ENCODE results near the gene LPAR1.

LPAR1 gene, protein sequence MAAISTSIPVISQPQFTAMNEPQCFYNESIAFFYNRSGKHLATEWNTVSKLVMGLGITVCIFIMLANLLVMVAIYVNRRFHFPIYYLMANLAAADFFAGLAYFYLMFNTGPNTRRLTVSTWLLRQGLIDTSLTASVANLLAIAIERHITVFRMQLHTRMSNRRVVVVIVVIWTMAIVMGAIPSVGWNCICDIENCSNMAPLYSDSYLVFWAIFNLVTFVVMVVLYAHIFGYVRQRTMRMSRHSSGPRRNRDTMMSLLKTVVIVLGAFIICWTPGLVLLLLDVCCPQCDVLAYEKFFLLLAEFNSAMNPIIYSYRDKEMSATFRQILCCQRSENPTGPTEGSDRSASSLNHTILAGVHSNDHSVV

DNA sequence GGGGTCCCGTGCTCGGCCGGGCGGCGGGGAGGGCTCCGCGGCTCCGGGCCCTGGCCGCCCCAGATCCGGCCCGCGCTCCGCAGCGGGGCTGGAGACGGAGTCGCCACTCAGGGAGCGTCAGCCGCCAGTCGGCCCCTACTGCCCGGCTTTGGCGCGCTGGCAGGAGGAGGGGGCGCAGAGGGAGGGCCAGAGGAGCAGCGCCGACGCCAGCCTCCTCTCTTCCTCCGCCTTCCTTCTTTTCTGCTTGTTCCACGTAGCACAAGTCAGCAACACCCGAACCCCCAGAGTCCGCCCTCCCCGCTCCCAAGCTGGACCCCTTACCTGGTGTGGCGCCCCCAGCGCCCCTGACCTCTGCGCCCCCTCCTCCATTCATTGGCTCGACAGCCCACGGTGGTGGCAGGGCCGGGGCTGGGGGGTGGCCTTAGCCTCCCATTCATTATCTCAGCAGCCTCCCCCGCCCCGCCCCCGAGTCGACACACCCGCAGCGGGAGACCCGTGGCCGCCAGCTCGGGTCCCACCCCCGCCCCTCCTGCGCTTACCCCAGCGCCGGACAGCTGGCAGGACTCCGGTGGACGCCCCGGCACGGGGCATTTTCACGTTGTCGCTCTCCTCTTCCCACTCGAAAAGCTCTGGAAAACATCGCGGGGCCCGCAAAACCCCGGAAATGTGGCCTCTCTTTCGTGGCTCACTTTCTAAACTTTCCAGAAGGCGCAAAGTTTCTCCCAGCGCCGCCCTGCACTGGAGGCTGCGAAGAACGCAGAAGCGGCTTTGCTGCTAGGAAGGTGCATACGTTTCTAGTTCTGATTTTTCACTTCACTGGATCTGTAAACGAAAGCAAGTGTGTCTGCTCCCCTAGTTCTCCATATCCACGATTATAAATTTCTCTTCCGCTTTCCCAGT is at the start of gene LPAR1:
TSS of gene LPAR1 (minus strand) at position 140 of the 900 bp plus-strand sequence. CDS start 66,353 bp downstream, outside the sequence.
- peak within 1 kb of the TSS; percentile 0 for H3K27ac ChIP-seq

GRCh38 chr9:111078391-111079038 is 40.2 kb upstream of the LPAR1 start:
- Histone ChIP-seq H3K27ac (no peak overlapping the region), H3K27me3 (replicated peaks) (no peaks in the 10 kb centered on the region), H3K4me3 (ENCODE audit: low read depth, low read length) (no peak overlapping the region), H3K36me3 (replicated peaks) (no peaks in the 10 kb centered on the region)
- TF ChIP-seq, protein P1, sequence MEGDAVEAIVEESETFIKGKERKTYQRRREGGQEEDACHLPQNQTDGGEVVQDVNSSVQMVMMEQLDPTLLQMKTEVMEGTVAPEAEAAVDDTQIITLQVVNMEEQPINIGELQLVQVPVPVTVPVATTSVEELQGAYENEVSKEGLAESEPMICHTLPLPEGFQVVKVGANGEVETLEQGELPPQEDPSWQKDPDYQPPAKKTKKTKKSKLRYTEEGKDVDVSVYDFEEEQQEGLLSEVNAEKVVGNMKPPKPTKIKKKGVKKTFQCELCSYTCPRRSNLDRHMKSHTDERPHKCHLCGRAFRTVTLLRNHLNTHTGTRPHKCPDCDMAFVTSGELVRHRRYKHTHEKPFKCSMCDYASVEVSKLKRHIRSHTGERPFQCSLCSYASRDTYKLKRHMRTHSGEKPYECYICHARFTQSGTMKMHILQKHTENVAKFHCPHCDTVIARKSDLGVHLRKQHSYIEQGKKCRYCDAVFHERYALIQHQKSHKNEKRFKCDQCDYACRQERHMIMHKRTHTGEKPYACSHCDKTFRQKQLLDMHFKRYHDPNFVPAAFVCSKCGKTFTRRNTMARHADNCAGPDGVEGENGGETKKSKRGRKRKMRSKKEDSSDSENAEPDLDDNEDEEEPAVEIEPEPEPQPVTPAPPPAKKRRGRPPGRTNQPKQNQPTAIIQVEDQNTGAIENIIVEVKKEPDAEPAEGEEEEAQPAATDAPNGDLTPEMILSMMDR (IDR thresholded peaks at IDR 0.05; ENCODE audit: low read depth, low read length, missing control alignments), result no peak
- DNase-seq, result no peak
- in situ Hi-C loops (cut with HindIII; ENCODE audit: low pct_ligation_motif_present, low sequenced_read_pairs), result no loop called here

More for the DNA sequence above, at the start of gene LPAR1:
- TF ChIP-seq, protein P1 (IDR thresholded peaks at IDR 0.05; ENCODE audit: low read depth, low read length, missing control alignments), result no peak
- peak within 1 kb of the TSS; percentile 78 for H3K4me3 ChIP-seq (ENCODE audit: low read depth, low read length)
- H3K36me3 ChIP-seq (replicated peaks), result no peaks in the 10 kb centered on the region
- in situ Hi-C loops (cut with HindIII; ENCODE audit: low pct_ligation_motif_present, low sequenced_read_pairs), result no loop called here
- no peaks in the 10 kb centered on the region for H3K27me3 ChIP-seq (replicated peaks)
- DNase-seq, result peak; percentile 39

DNA sequence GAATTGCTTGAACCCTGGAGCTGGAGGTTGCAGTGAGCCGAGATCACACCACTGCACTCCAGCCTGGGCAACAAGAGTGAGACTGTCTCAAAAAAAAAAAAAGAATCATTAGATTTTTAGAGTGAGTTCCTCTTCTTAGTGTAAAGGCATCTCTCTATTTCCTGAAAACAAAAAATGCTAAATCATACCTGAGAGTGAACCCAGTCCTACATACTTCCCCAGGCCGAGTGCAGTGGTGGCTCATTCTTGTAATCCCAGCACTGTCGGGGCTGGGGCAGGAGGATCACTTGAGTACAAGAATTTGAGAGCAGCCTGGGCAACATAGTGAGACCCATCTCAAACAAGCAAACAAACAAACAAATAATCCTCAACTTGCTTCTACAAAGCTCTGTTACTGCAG is 38.2 kb upstream of the LPAR1 start:
- in situ Hi-C loops (cut with HindIII; ENCODE audit: low pct_ligation_motif_present, low sequenced_read_pairs), result no loop called here
- Histone ChIP-seq H3K36me3 (replicated peaks) (no peaks in the 10 kb centered on the region), H3K27me3 (replicated peaks) (no peaks in the 10 kb centered on the region), H3K27ac (no peak overlapping the region), H3K4me3 (ENCODE audit: low read depth, low read length) (no peak overlapping the region)
- TF ChIP-seq, protein P1 (IDR thresholded peaks at IDR 0.05; ENCODE audit: low read depth, low read length, missing control alignments), result no peak
- DNase-seq, result no peak

GRCh38 chr9:111076042-111076441 is 37.8 kb upstream of the LPAR1 start:
- no peak overlapping the region for H3K27ac ChIP-seq
- in situ Hi-C loops (cut with HindIII; ENCODE audit: low pct_ligation_motif_present, low sequenced_read_pairs), result no loop called here
- no peaks in the 10 kb centered on the region for H3K27me3 ChIP-seq (replicated peaks)
- H3K4me3 ChIP-seq (ENCODE audit: low read depth, low read length), result no peak overlapping the region
- TF ChIP-seq, protein P1 (IDR thresholded peaks at IDR 0.05; ENCODE audit: low read depth, low read length, missing control alignments), result no peak
- no peak for DNase-seq
- no peaks in the 10 kb centered on the region for H3K36me3 ChIP-seq (replicated peaks)

DNA sequence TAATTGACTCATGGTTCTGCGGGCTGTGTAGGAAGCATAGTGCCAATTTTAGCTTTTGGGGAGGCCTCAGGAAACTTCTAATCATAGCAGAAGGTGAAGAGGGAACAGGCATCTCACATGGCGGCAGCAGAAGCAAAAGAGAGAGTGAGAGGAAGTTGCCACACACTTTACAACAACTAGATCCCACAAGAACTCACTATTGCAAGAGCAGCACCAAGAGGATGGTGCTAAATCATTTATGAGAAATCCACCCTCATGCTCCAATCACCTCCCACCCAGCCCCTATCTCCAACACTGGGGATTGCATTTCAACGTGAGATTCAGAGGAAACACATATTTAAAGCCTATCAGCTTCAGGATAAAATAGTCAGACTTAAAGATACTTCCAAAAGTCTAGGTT is 36.1 kb upstream of the LPAR1 start:
- in situ Hi-C loops (cut with HindIII; ENCODE audit: low pct_ligation_motif_present, low sequenced_read_pairs), result no loop called here
- H3K36me3 ChIP-seq (replicated peaks), result no peaks in the 10 kb centered on the region
- no peak overlapping the region for H3K4me3 ChIP-seq (ENCODE audit: low read depth, low read length)
- DNase-seq, result no peak
- no peaks in the 10 kb centered on the region for H3K27me3 ChIP-seq (replicated peaks)
- no peak overlapping the region for H3K27ac ChIP-seq
- TF ChIP-seq, protein P1 (IDR thresholded peaks at IDR 0.05; ENCODE audit: low read depth, low read length, missing control alignments), result peak; percentile 21
